Measurements from ENCODE around the gene KIDINS220. TPM values are rescaled to one million over a fixed set of nuclear protein-coding genes. Genes with fewer than 3 reads are reported as not detected.

Gene KIDINS220
- total RNA-seq, 1 donor from 2014 or later: 60.0 TPM

GRCh38 chr2:8722986-8723385, 114.4 kb downstream of the KIDINS220 start:
- H3K36me3 ChIP-seq: peaks cover 19% of the 10 kb centered on the region
- no peak overlapping the region for H3K4me3 ChIP-seq
- intact Hi-C loops (cut with micrococcal nuclease): no loop called here
- no peaks in the 10 kb centered on the region for H3K27me3 ChIP-seq (ENCODE audit: low read depth)
- H3K27ac ChIP-seq (replicated peaks): no peak overlapping the region
- H3K4me1 ChIP-seq: peaks cover 4% of the 10 kb centered on the region
- TF ChIP-seq CTCF (IDR thresholded peaks at IDR 0.05; ENCODE audit: borderline replicate concordance): no peak
- H3K9me3 ChIP-seq (replicated peaks): no peaks in the 10 kb centered on the region
- no peak for DNase-seq

- no peaks in the 10 kb centered on the region for H3K27me3 ChIP-seq (ENCODE audit: low read depth)
- peaks cover 4% of the 10 kb centered on the region for H3K4me1 ChIP-seq
- intact Hi-C loops (cut with micrococcal nuclease): no loop called here
- DNase-seq: no peak
- H3K36me3 ChIP-seq: peaks cover 6% of the 10 kb centered on the region
- no peak for TF ChIP-seq CTCF (IDR thresholded peaks at IDR 0.05; ENCODE audit: borderline replicate concordance)
- H3K4me3 ChIP-seq: no peak overlapping the region
- no peaks in the 10 kb centered on the region for H3K9me3 ChIP-seq (replicated peaks)
- no peak overlapping the region for H3K27ac ChIP-seq (replicated peaks)
These were observed 116.0 kb downstream of the KIDINS220 start for GRCh38 chr2:8721410-8721809.

GRCh38 chr2:8720741-8721140, 116.7 kb downstream of the KIDINS220 start:
- intact Hi-C loops (cut with micrococcal nuclease): no loop called here
- H3K27me3 ChIP-seq (ENCODE audit: low read depth): no peaks in the 10 kb centered on the region
- no peak overlapping the region for H3K4me3 ChIP-seq
- peaks cover 4% of the 10 kb centered on the region for H3K36me3 ChIP-seq
- DNase-seq: no peak
- H3K27ac ChIP-seq (replicated peaks): no peak overlapping the region
- peaks cover 4% of the 10 kb centered on the region for H3K4me1 ChIP-seq
- TF ChIP-seq CTCF (IDR thresholded peaks at IDR 0.05; ENCODE audit: borderline replicate concordance): no peak
- H3K9me3 ChIP-seq (replicated peaks): no peaks in the 10 kb centered on the region

- no peak for TF ChIP-seq CTCF (IDR thresholded peaks at IDR 0.05; ENCODE audit: borderline replicate concordance)
- Histone ChIP-seq H3K27ac (replicated peaks) (no peak overlapping the region), H3K4me3 (no peak overlapping the region), H3K4me1 (peaks cover 4% of the 10 kb centered on the region), H3K36me3 (peaks cover 4% of the 10 kb centered on the region), H3K9me3 (replicated peaks) (no peaks in the 10 kb centered on the region), H3K27me3 (ENCODE audit: low read depth) (no peaks in the 10 kb centered on the region)
- intact Hi-C loops (cut with micrococcal nuclease): no loop called here
- DNase-seq: no peak
These were observed 117.9 kb downstream of the KIDINS220 start for GRCh38 chr2:8719528-8719927.

GRCh38 chr2:8714971-8715370, 122.4 kb downstream of the KIDINS220 start:
- TF ChIP-seq CTCF (IDR thresholded peaks at IDR 0.05; ENCODE audit: borderline replicate concordance): no peak
- Histone ChIP-seq H3K9me3 (replicated peaks) (no peaks in the 10 kb centered on the region), H3K4me1 (no peaks in the 10 kb centered on the region), H3K4me3 (no peak overlapping the region), H3K27me3 (ENCODE audit: low read depth) (peaks cover 8% of the 10 kb centered on the region), H3K36me3 (no peaks in the 10 kb centered on the region), H3K27ac (replicated peaks) (no peak overlapping the region)
- intact Hi-C loops (cut with micrococcal nuclease): no loop called here
- no peak for DNase-seq

- H3K36me3 ChIP-seq: no peaks in the 10 kb centered on the region
- no peak overlapping the region for H3K4me3 ChIP-seq
- no peaks in the 10 kb centered on the region for H3K9me3 ChIP-seq (replicated peaks)
- peak; percentile 35 for DNase-seq
- no peaks in the 10 kb centered on the region for H3K4me1 ChIP-seq
- intact Hi-C loops (cut with micrococcal nuclease): no loop called here
- no peak overlapping the region for H3K27ac ChIP-seq (replicated peaks)
- peaks cover 12% of the 10 kb centered on the region for H3K27me3 ChIP-seq (ENCODE audit: low read depth)
- TF ChIP-seq CTCF (IDR thresholded peaks at IDR 0.05; ENCODE audit: borderline replicate concordance): no peak
These were observed 123.1 kb downstream of the KIDINS220 start for GRCh38 chr2:8714283-8714682.

Measured in left ventricle myocardium inferior (tissue), 1 donor.